Thyroid gland (tissue), 4 donors: ENCODE results near the gene TSPAN32.

Source experiments
- POLR2A ChIP-seq, 2 donors: fragments of 450-650 bp; IDR thresholded peaks; one replicate each; pipeline ENCODE4 v1.6.1; 2017; ENCODE audit warnings: antibody characterized with exemption in 2 of 2, mild to moderate bottlenecking in 2 of 2, moderate library complexity in 1 of 2
- TF ChIP-seq, protein P1 (sequence below), 6 experiments: fragments of 200-600 bp in 3 of 6; fragments of 450-650 bp in 3 of 6; sonication (generic) in 3 of 6; IDR thresholded peaks; one replicate each; pipeline ENCODE4 v1.5.1; 2016 to 2019; ENCODE audit warnings: antibody characterized with exemption in 6 of 6, mild to moderate bottlenecking in 2 of 6, inconsistent platforms in 1 of 6, moderate library complexity in 1 of 6

DNA sequence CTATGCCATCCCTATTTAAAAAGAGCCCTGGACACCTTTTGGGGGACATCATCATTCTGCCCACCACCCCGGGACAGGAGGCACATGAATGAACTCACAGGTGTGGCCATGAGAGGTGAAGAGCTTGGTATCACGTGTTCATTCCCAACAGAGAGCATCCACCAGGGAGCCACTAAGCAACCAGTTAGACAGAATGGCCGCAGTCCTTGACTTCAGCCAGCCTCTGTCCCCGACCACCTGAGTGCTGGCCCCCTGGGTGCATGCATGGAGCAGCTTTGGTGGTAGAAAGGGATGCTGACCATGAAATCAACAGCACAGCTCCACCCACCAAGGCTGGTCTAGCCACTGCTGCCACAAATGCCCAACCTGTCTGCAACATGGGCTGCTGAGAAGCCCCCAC lies 44.2 kb downstream of the TSPAN32 start:
- TF ChIP-seq, protein P1, sequence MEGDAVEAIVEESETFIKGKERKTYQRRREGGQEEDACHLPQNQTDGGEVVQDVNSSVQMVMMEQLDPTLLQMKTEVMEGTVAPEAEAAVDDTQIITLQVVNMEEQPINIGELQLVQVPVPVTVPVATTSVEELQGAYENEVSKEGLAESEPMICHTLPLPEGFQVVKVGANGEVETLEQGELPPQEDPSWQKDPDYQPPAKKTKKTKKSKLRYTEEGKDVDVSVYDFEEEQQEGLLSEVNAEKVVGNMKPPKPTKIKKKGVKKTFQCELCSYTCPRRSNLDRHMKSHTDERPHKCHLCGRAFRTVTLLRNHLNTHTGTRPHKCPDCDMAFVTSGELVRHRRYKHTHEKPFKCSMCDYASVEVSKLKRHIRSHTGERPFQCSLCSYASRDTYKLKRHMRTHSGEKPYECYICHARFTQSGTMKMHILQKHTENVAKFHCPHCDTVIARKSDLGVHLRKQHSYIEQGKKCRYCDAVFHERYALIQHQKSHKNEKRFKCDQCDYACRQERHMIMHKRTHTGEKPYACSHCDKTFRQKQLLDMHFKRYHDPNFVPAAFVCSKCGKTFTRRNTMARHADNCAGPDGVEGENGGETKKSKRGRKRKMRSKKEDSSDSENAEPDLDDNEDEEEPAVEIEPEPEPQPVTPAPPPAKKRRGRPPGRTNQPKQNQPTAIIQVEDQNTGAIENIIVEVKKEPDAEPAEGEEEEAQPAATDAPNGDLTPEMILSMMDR (IDR thresholded peaks at IDR 0.05), result no peak
- no peak for TF ChIP-seq POLR2A (IDR thresholded peaks at IDR 0.05)
